ENCODE measurements around the gene BRD7.

GRCh38 chr16:50298075-50298460 is 70.7 kb downstream of the BRD7 start:
- TF ChIP-seq ZNF350 (tag by site-specific recombination; IDR thresholded peaks at IDR 0.05), result no peak
- no peak for TF ChIP-seq SALL2 (tag by site-specific recombination; IDR thresholded peaks at IDR 0.05; ENCODE audit: borderline replicate concordance)
- no peak for TF ChIP-seq ZBTB1 (tag by site-specific recombination; IDR thresholded peaks at IDR 0.05)
- TF ChIP-seq TCF7L2 (IDR thresholded peaks at IDR 0.05; ENCODE audit: borderline replicate concordance, low read depth, low read length), result no peak
- TF ChIP-seq ZNF324 (tag by site-specific recombination; IDR thresholded peaks at IDR 0.05), result no peak
- no peak for TF ChIP-seq CTCF (tag by site-specific recombination; IDR thresholded peaks at IDR 0.05)
- TF ChIP-seq ZFP69B (tag by site-specific recombination; IDR thresholded peaks at IDR 0.05), result no peak
- no peak for TF ChIP-seq ZNF600 (tag by site-specific recombination; IDR thresholded peaks at IDR 0.05)
- no peak for TF ChIP-seq ZBTB26 (tag by site-specific recombination; optimal IDR thresholded peaks at IDR 0.05)
- no peak for TF ChIP-seq EGR2 (tag by site-specific recombination; IDR thresholded peaks at IDR 0.05; ENCODE audit: low read depth)
- TF ChIP-seq ZBTB48 (tag by site-specific recombination; IDR thresholded peaks at IDR 0.05), result no peak
- no peak for TF ChIP-seq ZBTB49 (tag by site-specific recombination; IDR thresholded peaks at IDR 0.05; ENCODE audit: low read depth)
- no peak for TF ChIP-seq YY1 (tag by site-specific recombination; IDR thresholded peaks at IDR 0.05)

Measured in HEK293 (cell line).